Immature natural killer cell (primary cell): Measurements from ENCODE around the gene NFKBIZ. TPM values are rescaled to one million over a fixed set of nuclear protein-coding genes. Genes with fewer than 3 reads are reported as not detected.

ENCODE experiments used
- DNase-seq, 3 donors: peaks; one replicate each; pipeline ENCODE4 v3.0.0; 2022; ENCODE audit warnings: mixed read lengths in 1 of 3
- H3K27ac Mint-ChIP-seq, 6 donors: one replicate each; pipeline ENCODE4 v1.8.0; 2020; ENCODE audit warnings: mixed read lengths in 6 of 6, mild to moderate bottlenecking in 5 of 6, inconsistent platforms in 4 of 6, moderate library complexity in 3 of 6
- H3K27me3 Mint-ChIP-seq, 3 donors: one replicate each; pipeline ENCODE4 v1.8.0; 2020 to 2021; ENCODE audit warnings: low read depth in 3 of 3, mild to moderate bottlenecking in 3 of 3, mixed read lengths in 3 of 3, moderate library complexity in 3 of 3, inconsistent platforms in 1 of 3
- H3K36me3 Mint-ChIP-seq, 3 donors: one replicate each; pipeline ENCODE4 v1.8.0; 2020; ENCODE audit warnings: mixed read lengths in 3 of 3, inconsistent platforms in 2 of 3, mild to moderate bottlenecking in 2 of 3
- H3K4me1 Mint-ChIP-seq, 2 donors: one replicate each; pipeline ENCODE4 v1.8.0; 2020; ENCODE audit warnings: inconsistent platforms in 2 of 2, mild to moderate bottlenecking in 2 of 2, mixed read lengths in 2 of 2, moderate library complexity in 1 of 2
- H3K4me3 Mint-ChIP-seq, 5 donors: one replicate each; pipeline ENCODE4 v1.8.0; 2020; ENCODE audit warnings: mild to moderate bottlenecking in 5 of 5, mixed read lengths in 5 of 5, inconsistent platforms in 3 of 5, moderate library complexity in 3 of 5
- H3K9me3 Mint-ChIP-seq, 6 donors: one replicate each; pipeline ENCODE4 v1.8.0; 2020; ENCODE audit warnings: mild to moderate bottlenecking in 6 of 6, mixed read lengths in 6 of 6, inconsistent platforms in 4 of 6, moderate library complexity in 3 of 6
- polyA plus RNA-seq, 3 donors: library from polyadenylated mRNA; unstranded; fragments of 300-500 nt; fragmentation: Illumina TruSeq; gene quantifications; one replicate each; pipeline ENCODE4 v1.2.3, GENCODE V29; 2021

Gene NFKBIZ
- polyA plus RNA-seq, 3 donors from 2014 or later: 10.5 to 12.1 (median 10.6) TPM

DNA sequence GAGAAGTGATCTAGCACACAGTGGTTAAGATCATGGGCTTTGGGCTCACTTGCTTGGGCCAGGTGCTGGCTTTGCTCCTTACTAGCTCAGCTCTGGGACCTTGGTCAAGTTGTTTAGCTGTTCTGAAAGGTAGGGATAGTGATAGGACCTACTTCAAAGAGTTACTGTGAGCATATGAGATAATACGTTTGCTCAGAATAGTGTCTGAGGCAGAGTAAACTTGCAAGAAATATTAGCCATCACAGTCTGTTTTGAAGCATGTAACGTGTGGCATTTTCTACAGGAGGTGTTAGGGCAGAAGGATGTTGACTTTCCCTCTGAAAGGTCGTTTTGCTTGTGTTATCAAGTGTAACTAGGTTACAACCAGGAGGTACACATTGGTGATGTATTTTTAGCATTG is 34.5 kb upstream of the NFKBIZ start:
- Mint-ChIP-seq H3K27ac (peak overlapping the region in 4 of 6 donors; percentile 42 to 77 (median 54)), H3K9me3 (no peaks in the 10 kb centered on the region), H3K4me1 (peaks cover 9 to 19% of the 10 kb centered on the region in 2 donors), H3K4me3 (no peak overlapping the region), H3K27me3 (no peaks in the 10 kb centered on the region), H3K36me3 (peaks cover 3 to 12% (median 8%) of the 10 kb centered on the region in 3 donors)
- DNase-seq: no peak

DNA sequence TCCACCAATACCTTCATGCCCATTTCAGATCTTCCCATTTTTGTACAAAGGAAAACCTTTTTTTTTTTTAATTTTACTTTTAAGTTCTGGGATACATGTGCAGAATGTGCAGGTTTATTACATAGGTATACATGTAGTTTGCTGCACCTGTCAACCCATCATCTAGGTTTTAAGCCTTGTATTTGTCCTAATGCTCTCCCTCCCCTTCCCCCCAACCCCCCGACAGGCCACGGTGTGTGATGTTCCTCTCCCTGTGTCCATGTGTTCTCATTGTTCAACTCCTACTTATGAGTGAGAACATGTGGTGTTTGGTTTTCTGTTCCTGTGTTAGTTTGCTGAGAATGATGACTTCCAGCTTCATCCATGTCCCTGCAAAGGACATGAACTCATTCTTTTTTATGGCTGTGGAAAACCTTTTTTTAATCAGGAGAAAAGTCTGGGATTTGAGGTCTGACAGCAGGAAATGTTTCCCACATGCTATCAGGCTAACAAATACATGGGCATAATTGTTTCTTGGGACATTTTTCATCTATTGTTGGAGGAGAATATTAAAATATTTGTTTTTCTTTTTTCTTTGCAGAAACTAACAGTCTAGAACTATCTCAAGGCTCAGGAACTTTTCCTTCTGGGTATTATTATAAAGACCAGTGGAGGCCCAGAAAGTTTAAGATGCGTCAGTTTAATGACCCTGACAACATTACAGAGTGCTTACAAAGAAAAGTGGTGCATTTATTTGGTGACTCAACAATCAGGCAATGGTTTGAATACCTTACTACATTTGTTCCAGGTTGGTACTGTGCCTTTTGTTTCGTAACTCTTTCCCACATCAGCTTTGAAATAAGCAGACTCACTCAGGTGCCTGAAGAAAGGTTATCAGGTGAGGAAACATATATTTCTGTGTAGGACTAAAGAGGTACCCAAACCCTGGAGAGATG is 32.8 kb upstream of the NFKBIZ start:
- no peak overlapping the region for H3K4me3 Mint-ChIP-seq
- peak overlapping the region in 3 of 6 donors; percentile 31 to 66 (median 38) for H3K27ac Mint-ChIP-seq
- peaks cover 9 to 16% of the 10 kb centered on the region in 2 donors for H3K4me1 Mint-ChIP-seq
- no peaks in the 10 kb centered on the region for H3K9me3 Mint-ChIP-seq
- H3K36me3 Mint-ChIP-seq: peaks cover 5 to 13% (median 8%) of the 10 kb centered on the region in 3 donors
- H3K27me3 Mint-ChIP-seq: no peaks in the 10 kb centered on the region
- DNase-seq: no peak

DNA sequence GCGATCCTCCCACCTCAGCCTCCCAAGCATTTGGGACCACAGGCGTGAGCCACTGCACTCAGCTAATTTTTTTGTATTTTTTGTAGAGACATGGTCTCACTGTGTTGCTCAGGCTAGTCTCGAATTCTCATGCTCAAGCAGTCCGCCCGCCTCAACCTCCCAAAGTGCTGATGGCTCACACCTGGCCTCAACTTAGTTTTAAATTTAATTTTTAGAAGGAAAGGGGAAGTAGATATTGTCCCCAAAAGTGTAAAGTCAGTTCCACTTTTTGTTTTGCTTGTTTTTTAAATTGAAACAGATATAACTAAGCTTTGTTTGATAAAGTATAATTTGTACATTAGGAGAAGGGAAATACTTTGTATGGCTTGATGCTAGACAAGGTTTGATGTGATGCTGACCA is 31.3 kb upstream of the NFKBIZ start:
- Mint-ChIP-seq H3K4me3 (no peak overlapping the region), H3K27ac (no peak overlapping the region), H3K4me1 (peaks cover 9 to 16% of the 10 kb centered on the region in 2 donors), H3K9me3 (no peaks in the 10 kb centered on the region), H3K36me3 (peaks cover 12 to 24% (median 17%) of the 10 kb centered on the region in 3 donors), H3K27me3 (no peaks in the 10 kb centered on the region)
- DNase-seq: no peak

DNA sequence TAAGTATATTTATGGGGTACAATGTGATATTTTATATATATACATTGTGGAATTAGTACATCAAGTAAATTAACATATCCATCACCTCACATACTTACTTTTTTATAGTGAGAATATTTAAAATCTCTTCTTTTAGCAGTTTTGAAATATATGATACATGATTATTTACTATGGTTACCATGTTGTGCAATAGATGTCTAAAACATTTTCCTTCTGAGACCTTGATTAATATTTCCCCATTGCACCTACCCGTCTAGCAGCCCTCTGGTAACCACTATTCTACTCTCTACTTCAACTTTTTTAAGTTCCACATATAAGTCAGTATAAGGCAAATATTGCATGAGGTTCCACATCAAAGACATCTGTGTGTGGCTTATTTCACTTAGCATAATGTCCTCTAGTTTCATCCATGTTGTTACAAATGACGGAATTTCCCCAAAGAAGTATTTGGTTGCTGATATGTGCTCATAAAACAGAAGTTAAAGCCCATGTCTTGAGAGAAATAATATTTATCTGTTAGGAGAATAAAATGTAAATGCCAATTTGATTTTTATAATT is 29.6 kb upstream of the NFKBIZ start:
- no peak for DNase-seq
- Mint-ChIP-seq H3K4me1 (peaks cover 4 to 7% of the 10 kb centered on the region in 2 donors), H3K27ac (peak overlapping the region in 1 of 6 donors; percentile 12), H3K4me3 (no peak overlapping the region), H3K9me3 (no peaks in the 10 kb centered on the region), H3K27me3 (no peaks in the 10 kb centered on the region), H3K36me3 (peaks cover 12 to 25% (median 17%) of the 10 kb centered on the region in 3 donors)

DNA sequence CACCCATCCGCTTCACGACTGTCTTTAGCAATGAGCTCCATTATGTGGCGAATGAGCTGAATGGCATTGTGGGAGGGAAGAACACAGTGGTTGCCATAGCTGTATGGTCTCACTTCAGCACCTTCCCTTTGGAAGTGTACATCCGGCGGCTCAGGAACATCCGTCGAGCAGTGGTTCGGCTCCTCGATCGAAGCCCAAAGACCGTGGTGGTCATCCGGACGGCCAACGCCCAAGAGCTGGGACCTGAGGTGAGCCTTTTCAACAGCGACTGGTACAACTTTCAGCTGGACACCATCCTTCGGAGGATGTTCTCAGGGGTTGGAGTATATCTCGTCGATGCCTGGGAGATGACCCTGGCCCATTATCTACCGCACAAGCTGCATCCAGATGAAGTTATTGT is 27.8 kb upstream of the NFKBIZ start:
- Mint-ChIP-seq H3K27me3 (peaks cover 0 to 4% (median 0%) of the 10 kb centered on the region in 3 donors), H3K36me3 (peaks cover 12 to 22% (median 13%) of the 10 kb centered on the region in 3 donors), H3K4me3 (no peak overlapping the region), H3K4me1 (peaks cover 2 to 4% of the 10 kb centered on the region in 2 donors), H3K27ac (no peak overlapping the region), H3K9me3 (no peaks in the 10 kb centered on the region)
- DNase-seq: no peak

DNA sequence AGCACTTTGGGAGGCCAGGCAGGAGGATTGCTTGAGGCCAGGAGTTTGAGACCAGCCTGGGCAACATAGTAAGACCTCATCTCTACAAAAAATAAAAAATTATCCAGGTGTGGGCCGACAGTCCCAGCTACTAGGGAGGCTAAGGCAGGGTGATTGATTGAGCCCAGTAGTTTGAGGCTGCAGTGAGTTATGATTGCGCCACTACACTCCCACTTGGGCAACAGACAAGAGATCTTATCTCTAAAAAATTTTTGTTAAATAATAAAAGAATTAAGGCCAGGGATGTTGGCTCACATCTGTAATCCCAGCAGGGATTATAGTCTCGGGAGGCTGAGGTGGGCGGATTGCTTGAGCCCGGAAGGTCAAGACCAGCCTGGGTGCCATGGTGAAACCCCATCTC is 25.8 kb upstream of the NFKBIZ start:
- Mint-ChIP-seq H3K4me3 (no peak overlapping the region), H3K9me3 (no peaks in the 10 kb centered on the region), H3K27me3 (peaks cover 0 to 9% (median 2%) of the 10 kb centered on the region in 3 donors), H3K4me1 (peaks cover 15 to 22% of the 10 kb centered on the region in 2 donors), H3K27ac (no peak overlapping the region), H3K36me3 (peaks cover 12 to 16% (median 13%) of the 10 kb centered on the region in 3 donors)
- DNase-seq: no peak

DNA sequence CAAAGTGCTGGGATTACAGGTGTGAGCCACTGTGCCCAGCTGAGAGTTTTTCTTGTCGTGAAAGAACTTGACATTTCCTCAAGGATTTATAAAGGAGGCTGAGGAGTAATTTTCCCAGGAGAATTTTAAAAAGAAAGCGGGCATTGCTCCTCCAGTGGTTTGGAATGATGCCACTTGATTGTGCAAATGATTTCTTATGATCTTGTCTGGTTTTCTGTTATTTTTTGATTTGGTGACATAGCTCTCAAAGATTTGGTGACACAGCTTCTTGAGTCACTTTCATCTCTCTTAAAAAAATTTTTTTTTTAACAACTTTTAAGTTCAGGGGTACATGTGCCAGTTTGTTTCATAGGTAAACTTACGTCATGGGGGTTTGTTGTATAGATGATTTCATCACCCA is 24.6 kb upstream of the NFKBIZ start:
- Mint-ChIP-seq H3K4me1 (peaks cover 27 to 34% of the 10 kb centered on the region in 2 donors), H3K36me3 (peaks cover 8 to 14% (median 9%) of the 10 kb centered on the region in 3 donors), H3K27me3 (peaks cover 0 to 9% (median 2%) of the 10 kb centered on the region in 3 donors), H3K9me3 (no peaks in the 10 kb centered on the region), H3K27ac (peak overlapping the region in 5 of 6 donors; percentile 21 to 69 (median 60)), H3K4me3 (no peak overlapping the region)
- DNase-seq: no peak

DNA sequence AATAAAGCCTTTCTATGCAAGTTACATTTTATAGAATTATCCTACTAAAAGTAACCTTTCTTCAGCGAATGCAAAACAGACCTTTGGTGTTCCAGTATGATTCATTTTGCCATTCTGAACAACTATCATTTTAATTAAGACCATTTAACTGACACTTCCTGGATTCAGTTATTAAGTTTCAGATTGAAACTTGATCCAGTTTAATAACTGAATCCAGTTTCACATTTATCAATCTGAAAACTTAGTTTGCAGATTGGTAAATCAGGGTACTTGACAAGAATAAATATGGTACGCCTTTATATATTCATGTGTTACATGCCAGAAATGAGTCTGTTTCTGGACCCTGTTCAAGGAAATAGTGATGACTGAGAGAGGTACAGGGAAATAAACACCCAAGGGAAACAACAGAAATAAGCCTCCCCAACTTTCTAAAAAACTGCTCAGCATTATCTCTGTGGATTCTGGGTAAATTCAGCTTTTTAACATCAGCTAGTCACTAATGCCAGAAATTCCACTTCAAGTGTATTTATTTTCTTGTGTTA is 23.3 kb upstream of the NFKBIZ start:
- peaks cover 0 to 9% (median 2%) of the 10 kb centered on the region in 3 donors for H3K27me3 Mint-ChIP-seq
- peaks cover 34 to 43% of the 10 kb centered on the region in 2 donors for H3K4me1 Mint-ChIP-seq
- no peak for DNase-seq
- no peaks in the 10 kb centered on the region for H3K9me3 Mint-ChIP-seq
- H3K4me3 Mint-ChIP-seq: peak overlapping the region in 2 of 5 donors; percentile 73 to 85
- peaks cover 8 to 14% (median 9%) of the 10 kb centered on the region in 3 donors for H3K36me3 Mint-ChIP-seq
- H3K27ac Mint-ChIP-seq: peak overlapping the region; percentile 93 to 99 (median 96)

DNA sequence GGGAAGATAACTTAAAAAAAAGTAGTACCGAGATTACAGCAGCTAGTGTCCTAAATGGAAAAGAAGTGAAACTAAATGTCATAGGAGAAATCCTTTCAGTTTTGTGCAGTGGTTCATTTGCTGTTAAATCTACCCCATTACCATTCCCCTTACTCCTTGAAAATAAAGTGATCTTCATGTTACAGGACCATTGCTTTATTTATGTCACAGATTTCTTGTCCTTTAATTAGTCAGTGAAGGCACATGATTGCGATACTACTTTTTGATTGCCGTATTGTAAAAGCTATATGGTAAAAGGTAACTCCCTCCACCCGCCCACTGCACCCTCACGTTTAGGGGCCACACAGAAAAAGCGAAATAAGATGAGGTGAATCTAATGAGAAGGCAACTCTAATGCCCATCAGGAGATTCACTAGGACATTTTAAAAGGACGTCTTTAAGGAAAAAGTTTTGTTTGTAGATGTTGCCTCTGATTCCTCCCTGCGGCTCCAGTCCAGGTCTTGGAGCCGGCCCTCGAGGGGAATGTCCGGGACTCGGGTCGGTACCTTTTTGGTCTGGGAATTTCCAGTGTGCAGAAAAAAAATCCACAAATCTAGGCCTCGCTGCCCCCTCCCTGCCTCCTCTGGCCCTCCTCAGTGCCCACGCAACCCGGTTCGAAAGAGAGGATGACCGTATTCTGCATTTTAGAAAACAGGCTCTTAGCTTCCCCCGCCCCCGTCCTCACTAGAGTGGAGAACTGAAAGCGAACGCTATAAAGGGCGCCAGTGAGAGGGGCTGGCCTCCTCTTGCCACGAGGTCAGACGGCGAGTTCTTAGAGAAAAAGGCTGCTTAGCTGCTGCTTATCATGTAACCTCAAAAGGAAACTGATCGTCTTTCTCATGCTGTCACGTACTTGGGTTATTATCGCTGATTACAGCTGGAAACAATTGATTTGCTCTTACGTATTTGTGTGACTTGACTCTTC is 21.8 kb upstream of the NFKBIZ start:
- Mint-ChIP-seq H3K36me3 (peaks cover 0 to 3% (median 1%) of the 10 kb centered on the region in 3 donors), H3K9me3 (no peaks in the 10 kb centered on the region), H3K27ac (peak overlapping the region; percentile 97 to 99 (median 98)), H3K27me3 (peaks cover 0 to 9% (median 2%) of the 10 kb centered on the region in 3 donors), H3K4me1 (peaks cover 34 to 43% of the 10 kb centered on the region in 2 donors), H3K4me3 (peak overlapping the region; percentile 93 to 100 (median 96))
- DNase-seq: peak; percentile 79 to 82 (median 80)

DNA sequence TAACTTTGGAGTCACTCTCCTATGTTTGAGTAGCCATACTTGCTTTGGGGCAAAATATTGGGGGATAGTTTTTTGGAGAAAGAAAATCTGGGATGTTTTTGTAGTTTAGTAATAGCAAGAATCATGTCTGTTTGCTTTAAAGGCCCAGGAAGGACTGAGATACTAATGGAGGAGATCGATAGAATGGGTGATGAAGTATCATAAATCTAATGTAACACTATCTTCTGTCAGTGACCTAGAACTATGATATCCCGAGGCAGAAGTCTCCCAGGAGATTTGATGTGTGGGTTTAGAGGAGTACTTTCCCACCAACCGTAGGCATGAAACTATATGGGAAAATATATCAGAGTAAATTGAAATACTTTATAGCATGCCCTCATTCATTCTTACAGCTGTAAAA is 21.0 kb upstream of the NFKBIZ start:
- Mint-ChIP-seq H3K27ac (peak overlapping the region; percentile 97 to 99 (median 98)), H3K9me3 (no peaks in the 10 kb centered on the region), H3K27me3 (peaks cover 0 to 9% (median 2%) of the 10 kb centered on the region in 3 donors), H3K4me1 (peaks cover 35 to 47% of the 10 kb centered on the region in 2 donors), H3K4me3 (peak overlapping the region; percentile 93 to 100 (median 96)), H3K36me3 (peaks cover 0 to 2% (median under 1%) of the 10 kb centered on the region in 3 donors)
- no peak for DNase-seq

DNA sequence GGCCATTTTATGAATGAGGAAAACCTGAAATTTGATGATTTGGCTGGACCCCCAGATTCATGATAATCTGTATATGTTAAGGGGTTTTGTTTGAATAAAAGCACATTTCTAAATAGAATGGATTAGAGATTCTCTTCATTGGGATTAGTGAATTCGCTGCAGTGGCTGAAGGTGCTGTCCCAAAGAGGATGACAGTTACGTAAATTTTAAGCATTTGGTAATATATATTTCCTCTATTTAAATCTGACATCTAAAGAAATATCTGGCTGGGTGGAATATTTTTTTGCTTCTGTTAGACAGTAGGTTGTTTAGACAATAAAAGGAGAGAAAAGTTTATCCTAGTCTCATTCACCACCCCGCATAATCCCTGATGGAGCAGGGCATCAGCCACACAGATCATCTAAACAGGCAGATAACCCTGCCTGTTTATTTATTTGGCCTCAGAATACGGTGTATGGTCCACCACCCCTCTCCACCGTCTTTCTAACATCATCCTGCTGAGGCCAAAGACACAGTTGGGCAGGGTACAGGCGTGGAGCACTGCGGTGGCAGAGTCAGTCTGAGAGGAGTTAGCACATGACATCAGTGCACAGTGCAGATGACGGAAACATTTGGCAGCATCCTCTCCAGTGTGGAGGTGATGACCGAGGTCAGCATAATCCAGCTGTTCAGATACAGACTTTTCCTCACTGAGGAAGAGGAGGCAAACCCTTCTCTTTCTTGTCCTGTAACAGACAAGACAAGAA is 20.4 kb upstream of the NFKBIZ start:
- peaks cover 40 to 53% of the 10 kb centered on the region in 2 donors for H3K4me1 Mint-ChIP-seq
- DNase-seq: peak; percentile 38 to 53 (median 40)
- H3K36me3 Mint-ChIP-seq: peaks cover 0 to 7% (median 3%) of the 10 kb centered on the region in 3 donors
- H3K27me3 Mint-ChIP-seq: peaks cover 0 to 9% (median 2%) of the 10 kb centered on the region in 3 donors
- H3K4me3 Mint-ChIP-seq: peak overlapping the region; percentile 93 to 100 (median 96)
- H3K27ac Mint-ChIP-seq: peak overlapping the region; percentile 97 to 99 (median 98)
- H3K9me3 Mint-ChIP-seq: no peaks in the 10 kb centered on the region

DNA sequence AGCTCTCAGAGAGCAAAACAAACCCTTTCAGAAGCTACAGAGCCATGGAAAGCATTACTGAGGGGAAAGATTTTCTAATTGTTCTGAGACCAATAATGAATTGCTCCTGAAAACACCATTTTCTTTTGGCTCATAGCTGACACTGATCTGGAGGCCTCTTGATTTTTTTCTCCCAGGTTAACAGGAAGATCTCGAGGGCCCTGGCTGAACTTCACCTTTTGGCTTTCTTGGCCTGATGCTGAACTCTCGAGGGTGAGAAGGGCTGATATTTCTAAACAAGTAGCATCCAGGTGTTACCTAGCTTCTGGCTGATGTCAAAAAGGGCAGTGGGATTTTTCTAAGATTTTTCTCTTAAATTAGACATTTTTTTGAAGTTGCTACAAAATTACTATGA is 19.9 kb upstream of the NFKBIZ start:
- no peaks in the 10 kb centered on the region for H3K9me3 Mint-ChIP-seq
- H3K4me3 Mint-ChIP-seq: peak overlapping the region; percentile 93 to 100 (median 96)
- peaks cover 0 to 9% (median 2%) of the 10 kb centered on the region in 3 donors for H3K27me3 Mint-ChIP-seq
- H3K4me1 Mint-ChIP-seq: peaks cover 45 to 59% of the 10 kb centered on the region in 2 donors
- peak overlapping the region; percentile 97 to 99 (median 98) for H3K27ac Mint-ChIP-seq
- DNase-seq: no peak
- H3K36me3 Mint-ChIP-seq: peaks cover 0 to 9% (median 3%) of the 10 kb centered on the region in 3 donors
